Kidney epithelial cell (primary cell): ENCODE data around the gene CBFA2T3. TPM values are rescaled to one million over a fixed set of nuclear protein-coding genes. Genes with fewer than 3 reads are reported as not detected.

ENCODE experiments used
- DNase-seq: peaks from one replicate; pipeline ENCODE4 v3.0.0-alpha.2; 2010; ENCODE audit warnings: low read depth
- H3K27me3 ChIP-seq: 2 replicates; pipeline ENCODE4 v1.6.0; 2011; ENCODE audit warnings: low read length; ENCODE audit not compliant: control insufficient read depth, insufficient read depth
- H3K36me3 ChIP-seq: 2 replicates; pipeline ENCODE4 v1.5.1; 2011; ENCODE audit warnings: low read length; ENCODE audit not compliant: control insufficient read depth, insufficient read depth
- H3K4me3 ChIP-seq: 2 replicates; pipeline ENCODE4 v1.5.1; 2011; ENCODE audit warnings: low read depth, mild to moderate bottlenecking, control low read depth, low read length
- total RNA-seq: library from RNA; depleted of rRNA; stranded (reverse); fragments of >200 nt; gene quantifications from 2 replicates; pipeline ENCODE4 v1.2.3, GENCODE V29; 2015
- TF ChIP-seq, protein P1 (sequence below): IDR thresholded peaks from 2 replicates; pipeline ENCODE4 v1.5.1; 2011; ENCODE audit warnings: mild to moderate bottlenecking, moderate library complexity, low read length, control low read depth, inconsistent platforms; ENCODE audit not compliant: insufficient read depth, poor library complexity, severe bottlenecking

Gene CBFA2T3
- total RNA-seq, 1 donor from 2014 or later = 0.63 TPM

DNA sequence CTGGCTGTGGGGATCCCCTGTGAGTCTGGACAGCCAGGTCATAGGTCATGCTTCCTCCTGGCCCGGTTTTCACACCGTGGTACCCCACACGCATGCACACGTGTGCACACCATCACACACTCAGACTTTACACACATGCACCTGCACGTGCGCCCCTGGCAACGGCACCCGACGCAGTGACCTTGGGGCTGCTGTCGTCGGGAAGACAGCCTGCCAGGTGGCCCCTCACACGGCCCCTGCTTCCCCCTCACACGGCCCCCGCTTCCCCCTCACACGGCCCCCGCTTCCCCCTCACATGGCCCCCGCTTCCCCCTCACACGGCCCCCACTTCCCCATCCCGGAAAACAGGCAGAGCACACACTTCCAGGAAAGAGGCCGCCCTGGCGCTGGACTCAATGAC is 45.1 kb downstream of the CBFA2T3 start:
- no peak for DNase-seq
- peaks cover 40% of the 10 kb centered on the region for H3K27me3 ChIP-seq
- H3K4me3 ChIP-seq = no peak overlapping the region
- TF ChIP-seq, protein P1, sequence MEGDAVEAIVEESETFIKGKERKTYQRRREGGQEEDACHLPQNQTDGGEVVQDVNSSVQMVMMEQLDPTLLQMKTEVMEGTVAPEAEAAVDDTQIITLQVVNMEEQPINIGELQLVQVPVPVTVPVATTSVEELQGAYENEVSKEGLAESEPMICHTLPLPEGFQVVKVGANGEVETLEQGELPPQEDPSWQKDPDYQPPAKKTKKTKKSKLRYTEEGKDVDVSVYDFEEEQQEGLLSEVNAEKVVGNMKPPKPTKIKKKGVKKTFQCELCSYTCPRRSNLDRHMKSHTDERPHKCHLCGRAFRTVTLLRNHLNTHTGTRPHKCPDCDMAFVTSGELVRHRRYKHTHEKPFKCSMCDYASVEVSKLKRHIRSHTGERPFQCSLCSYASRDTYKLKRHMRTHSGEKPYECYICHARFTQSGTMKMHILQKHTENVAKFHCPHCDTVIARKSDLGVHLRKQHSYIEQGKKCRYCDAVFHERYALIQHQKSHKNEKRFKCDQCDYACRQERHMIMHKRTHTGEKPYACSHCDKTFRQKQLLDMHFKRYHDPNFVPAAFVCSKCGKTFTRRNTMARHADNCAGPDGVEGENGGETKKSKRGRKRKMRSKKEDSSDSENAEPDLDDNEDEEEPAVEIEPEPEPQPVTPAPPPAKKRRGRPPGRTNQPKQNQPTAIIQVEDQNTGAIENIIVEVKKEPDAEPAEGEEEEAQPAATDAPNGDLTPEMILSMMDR = no peak
- no peaks in the 10 kb centered on the region for H3K36me3 ChIP-seq

DNA sequence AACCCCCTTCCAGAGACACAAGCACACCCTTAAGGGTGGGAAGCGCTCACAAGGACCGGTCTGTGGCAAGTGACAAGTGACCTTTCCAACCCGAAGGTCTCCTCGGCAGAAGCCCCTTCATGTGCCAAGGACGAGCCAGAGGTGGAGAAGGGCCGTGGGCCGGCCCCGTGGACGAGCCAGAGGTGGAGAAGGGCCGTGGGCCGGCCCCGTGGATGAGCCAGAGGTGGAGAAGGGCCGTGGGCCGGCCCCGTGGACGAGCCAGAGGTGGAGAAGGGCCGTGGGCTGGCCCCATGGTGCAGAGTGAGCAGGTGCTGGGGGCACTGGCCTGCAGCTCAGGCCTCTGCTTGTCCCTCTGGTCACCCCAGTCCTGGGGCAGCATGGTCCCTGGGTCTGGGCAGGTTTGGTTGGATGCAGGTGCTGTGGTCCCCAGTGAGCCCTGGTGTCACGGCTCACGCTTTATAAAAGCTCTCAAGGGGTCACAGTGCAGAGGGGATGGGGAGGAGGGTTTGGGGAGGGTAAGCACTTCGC is 45.6 kb downstream of the CBFA2T3 start:
- peaks cover 37% of the 10 kb centered on the region for H3K27me3 ChIP-seq
- no peak for DNase-seq
- no peak overlapping the region for H3K4me3 ChIP-seq
- H3K36me3 ChIP-seq = no peaks in the 10 kb centered on the region
- TF ChIP-seq, protein P1 = no peak

DNA sequence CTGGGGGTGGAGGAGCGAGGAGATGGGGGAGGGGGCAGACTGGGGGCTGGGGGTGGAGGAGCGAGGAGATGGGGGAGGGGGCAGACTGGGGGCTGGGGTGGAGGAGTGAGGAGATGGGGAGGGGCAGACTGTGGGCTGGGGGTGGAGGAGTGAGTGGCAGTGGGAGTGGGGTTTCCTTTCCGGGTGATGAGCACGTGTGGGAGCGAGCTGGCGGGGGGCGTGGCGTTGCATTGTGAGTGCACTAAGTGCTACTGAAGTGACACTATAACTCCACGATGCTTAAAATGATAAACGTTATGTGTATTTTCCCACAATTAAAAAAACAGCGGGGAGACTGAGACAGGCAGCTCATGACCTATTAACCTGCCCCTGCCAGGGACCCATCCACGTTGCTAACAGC is 46.3 kb downstream of the CBFA2T3 start:
- no peaks in the 10 kb centered on the region for H3K36me3 ChIP-seq
- DNase-seq = no peak
- TF ChIP-seq, protein P1 = no peak
- H3K4me3 ChIP-seq = no peak overlapping the region
- peaks cover 30% of the 10 kb centered on the region for H3K27me3 ChIP-seq

DNA sequence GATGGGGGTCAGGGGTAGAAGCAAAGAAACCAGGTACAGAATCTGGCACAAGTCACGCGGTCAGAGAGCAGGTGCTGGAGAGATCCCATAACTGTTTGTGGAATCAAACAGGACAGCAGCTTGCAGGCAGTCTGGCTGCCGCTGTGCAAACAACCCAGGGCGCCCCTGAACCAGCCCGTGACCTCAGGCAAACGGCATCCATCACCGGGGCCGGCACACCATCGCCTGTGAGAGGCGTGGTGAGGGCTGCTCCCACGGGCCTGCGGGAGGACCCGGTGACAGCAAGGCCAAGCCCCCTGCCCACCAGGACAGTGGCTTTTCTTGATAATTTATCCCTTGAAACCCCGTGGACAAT is 47.9 kb downstream of the CBFA2T3 start:
- TF ChIP-seq, protein P1 = no peak
- H3K36me3 ChIP-seq = no peaks in the 10 kb centered on the region
- no peak for DNase-seq
- H3K27me3 ChIP-seq = peaks cover 25% of the 10 kb centered on the region
- no peak overlapping the region for H3K4me3 ChIP-seq

DNA sequence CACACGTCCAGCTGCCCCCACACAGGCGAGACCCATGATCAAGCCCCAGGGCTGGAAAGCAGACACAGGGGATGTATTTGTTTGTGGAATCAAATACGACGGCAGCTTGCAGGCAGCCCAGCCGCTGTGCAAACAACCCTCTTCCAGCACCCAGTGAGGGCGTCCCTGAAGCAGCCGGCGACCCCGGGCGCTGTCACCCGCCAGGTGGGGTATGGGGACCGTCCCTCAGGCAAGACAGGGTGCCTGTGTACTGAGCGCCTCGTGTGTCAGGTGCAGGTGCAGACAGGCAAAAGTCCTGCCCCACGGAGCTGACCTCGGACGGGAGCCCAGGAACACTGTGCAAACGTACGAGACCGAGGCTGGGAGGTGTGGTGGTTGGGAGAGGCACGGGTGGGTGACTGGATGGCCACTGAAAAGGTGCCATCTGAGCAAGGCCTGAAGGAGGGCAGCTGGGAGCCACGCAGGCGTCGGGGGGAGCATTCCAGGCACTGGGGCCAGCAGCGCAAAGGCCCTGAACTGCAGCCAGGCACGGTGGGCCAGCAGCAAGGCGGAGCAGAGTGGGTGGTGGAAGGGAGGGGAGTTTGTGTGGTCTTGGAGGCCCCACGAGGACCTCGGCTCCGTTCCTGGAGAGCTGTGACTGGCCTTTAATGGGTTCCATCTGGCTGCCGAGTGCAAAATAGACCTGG is 48.5 kb downstream of the CBFA2T3 start:
- no peaks in the 10 kb centered on the region for H3K36me3 ChIP-seq
- H3K27me3 ChIP-seq = peaks cover 25% of the 10 kb centered on the region
- no peak for DNase-seq
- H3K4me3 ChIP-seq = no peak overlapping the region
- TF ChIP-seq, protein P1 = no peak

DNA sequence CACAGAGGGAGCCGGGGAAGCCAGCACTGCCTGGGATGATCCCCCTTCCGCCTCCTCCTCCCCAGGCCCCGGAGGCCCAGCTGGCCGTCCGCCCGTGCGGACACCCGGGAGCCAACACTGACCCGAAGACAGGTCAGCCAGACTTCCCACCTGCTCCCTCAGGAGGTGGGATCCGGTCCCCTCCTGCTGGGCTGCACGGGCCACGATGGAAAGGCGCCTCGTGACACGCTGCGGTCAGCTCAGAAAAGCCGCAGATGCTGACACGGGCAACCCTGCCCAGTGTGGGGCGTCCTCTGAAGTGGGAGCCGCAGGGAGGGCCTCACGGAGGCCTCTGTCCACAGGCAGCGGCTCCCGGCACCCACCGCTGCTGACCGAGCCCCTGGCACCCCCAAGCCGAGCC is 49.3 kb downstream of the CBFA2T3 start:
- Histone ChIP-seq H3K36me3 (no peaks in the 10 kb centered on the region), H3K4me3 (no peak overlapping the region), H3K27me3 (peaks cover 25% of the 10 kb centered on the region)
- DNase-seq = no peak
- TF ChIP-seq, protein P1 = no peak
